Right atrium auricular region (tissue), 2 donors: ENCODE measurements around the gene ZNF883. TPM values are rescaled to one million over a fixed set of nuclear protein-coding genes. Genes with fewer than 3 reads are reported as not detected.

Experiments used
- DNase-seq: peaks from one replicate; pipeline ENCODE4 v3.0.0-alpha.2; 2019; ENCODE audit warnings: low spot score
- H3K27ac ChIP-seq, 2 donors: fragments of 200-600 bp; sonication (generic); 1 replicate in 1 of 2; 2 replicates in 1 of 2; pipeline ENCODE4 v1.5.1; 2016 to 2019
- H3K27me3 ChIP-seq, 2 donors: fragments of 200-600 bp; sonication (generic); one replicate each; pipeline versions ENCODE4 v1.5.1 to v1.6.0; 2017 to 2019
- H3K36me3 ChIP-seq: fragments of 200-600 bp; sonication (generic); one replicate; pipeline ENCODE4 v1.5.1; 2016
- H3K4me1 ChIP-seq, 2 donors: fragments of 200-600 bp; sonication (generic); one replicate each; pipeline versions ENCODE4 v1.5.1 to v1.6.0; 2017 to 2019
- H3K4me3 ChIP-seq, 2 donors: fragments of 200-600 bp; sonication (generic); 1 replicate in 1 of 2; 2 replicates in 1 of 2; pipeline ENCODE4 v1.5.1; 2017 to 2019; ENCODE audit warnings: mild to moderate bottlenecking in 1 of 2, moderate library complexity in 1 of 2
- H3K9me3 ChIP-seq, 2 donors: fragments of 200-600 bp; sonication (generic); one replicate each; pipeline ENCODE4 v1.5.1; 2019
- total RNA-seq, 2 donors: library from RNA; depleted of rRNA; stranded (reverse); fragments of >200 nt; gene quantifications; one replicate each; pipeline ENCODE4 v1.1.0, GENCODE V29; 2016
- TF ChIP-seq, protein P1 (sequence below), 2 donors: fragments of 200-600 bp; sonication (generic); IDR thresholded peaks; one replicate each; pipeline ENCODE4 v1.5.1; 2019; ENCODE audit warnings: antibody characterized with exemption in 2 of 2

ZNF883 gene
- total RNA-seq, 2 donors from 2014 or later, result 3.8 to 4.1 TPM

DNA sequence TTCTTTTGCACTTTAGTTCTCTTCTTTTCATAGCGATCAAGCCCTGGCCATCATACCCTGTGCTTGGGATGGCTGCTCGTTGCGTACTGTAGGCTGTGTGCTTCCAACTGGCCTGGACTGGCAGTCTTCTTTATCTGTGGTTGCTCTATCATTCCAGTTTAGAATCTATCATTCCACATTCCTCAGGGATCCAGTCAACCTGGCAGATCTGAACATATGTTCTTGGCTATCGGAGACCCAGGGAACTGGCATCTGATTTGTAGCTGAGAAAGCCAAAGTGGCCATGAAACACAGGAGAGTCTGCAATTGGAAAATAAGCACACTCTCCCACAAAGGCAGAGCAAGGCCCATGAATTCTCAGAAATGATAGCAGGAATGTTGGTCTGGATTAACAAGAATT lies 98.7 kb downstream of the ZNF883 start:
- no peaks in the 10 kb centered on the region for H3K27me3 ChIP-seq
- H3K27ac ChIP-seq, result no peak overlapping the region
- no peaks in the 10 kb centered on the region for H3K9me3 ChIP-seq
- H3K36me3 ChIP-seq, result no peaks in the 10 kb centered on the region
- TF ChIP-seq, protein P1, sequence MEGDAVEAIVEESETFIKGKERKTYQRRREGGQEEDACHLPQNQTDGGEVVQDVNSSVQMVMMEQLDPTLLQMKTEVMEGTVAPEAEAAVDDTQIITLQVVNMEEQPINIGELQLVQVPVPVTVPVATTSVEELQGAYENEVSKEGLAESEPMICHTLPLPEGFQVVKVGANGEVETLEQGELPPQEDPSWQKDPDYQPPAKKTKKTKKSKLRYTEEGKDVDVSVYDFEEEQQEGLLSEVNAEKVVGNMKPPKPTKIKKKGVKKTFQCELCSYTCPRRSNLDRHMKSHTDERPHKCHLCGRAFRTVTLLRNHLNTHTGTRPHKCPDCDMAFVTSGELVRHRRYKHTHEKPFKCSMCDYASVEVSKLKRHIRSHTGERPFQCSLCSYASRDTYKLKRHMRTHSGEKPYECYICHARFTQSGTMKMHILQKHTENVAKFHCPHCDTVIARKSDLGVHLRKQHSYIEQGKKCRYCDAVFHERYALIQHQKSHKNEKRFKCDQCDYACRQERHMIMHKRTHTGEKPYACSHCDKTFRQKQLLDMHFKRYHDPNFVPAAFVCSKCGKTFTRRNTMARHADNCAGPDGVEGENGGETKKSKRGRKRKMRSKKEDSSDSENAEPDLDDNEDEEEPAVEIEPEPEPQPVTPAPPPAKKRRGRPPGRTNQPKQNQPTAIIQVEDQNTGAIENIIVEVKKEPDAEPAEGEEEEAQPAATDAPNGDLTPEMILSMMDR (IDR thresholded peaks at IDR 0.05), result no peak
- DNase-seq, result no peak
- peaks cover 0 to 2% of the 10 kb centered on the region in 2 donors for H3K4me1 ChIP-seq
- H3K4me3 ChIP-seq, result no peak overlapping the region

DNA sequence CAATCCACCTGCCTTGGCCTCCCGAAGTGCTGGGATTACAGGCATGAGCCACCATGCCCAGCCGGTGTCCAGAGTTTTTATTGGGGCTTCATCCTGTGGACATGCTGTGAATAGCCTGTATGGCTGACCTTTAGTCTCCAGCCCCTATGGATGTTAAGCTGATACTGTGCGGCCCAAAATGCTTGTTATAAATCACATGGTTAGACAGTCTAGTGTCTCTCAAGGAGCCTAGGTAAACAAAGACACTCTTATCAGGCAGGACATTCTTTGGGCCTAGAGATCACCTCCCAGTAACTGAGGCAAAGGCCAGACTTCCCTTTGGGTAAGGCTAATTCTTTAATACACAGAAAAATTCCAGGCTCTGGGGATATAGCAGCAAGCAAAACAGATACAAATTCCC lies 99.4 kb downstream of the ZNF883 start:
- Histone ChIP-seq H3K9me3 (no peaks in the 10 kb centered on the region), H3K4me1 (peaks cover 0 to 2% of the 10 kb centered on the region in 2 donors), H3K4me3 (no peak overlapping the region), H3K36me3 (no peaks in the 10 kb centered on the region), H3K27ac (no peak overlapping the region), H3K27me3 (no peaks in the 10 kb centered on the region)
- TF ChIP-seq, protein P1 (IDR thresholded peaks at IDR 0.05), result no peak
- no peak for DNase-seq

DNA sequence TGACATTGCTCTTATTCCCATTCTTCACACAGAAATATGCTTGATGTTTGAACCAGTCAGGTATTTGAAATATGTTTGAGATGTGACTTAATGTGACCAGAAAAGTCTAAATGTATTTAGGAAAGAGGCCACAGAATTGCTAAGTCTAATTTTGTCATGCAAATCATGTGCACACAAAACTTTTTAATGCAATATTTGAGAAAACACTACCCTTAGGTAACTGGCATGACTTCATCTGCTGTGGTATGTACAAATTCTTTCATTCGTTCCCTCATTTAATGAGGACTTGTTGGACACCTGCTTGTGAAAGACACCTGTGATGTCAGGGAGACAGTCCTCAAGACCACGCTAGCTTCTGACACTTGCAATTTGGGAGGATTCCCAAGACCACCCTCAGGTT lies 100.3 kb downstream of the ZNF883 start:
- H3K9me3 ChIP-seq, result no peaks in the 10 kb centered on the region
- TF ChIP-seq, protein P1 (IDR thresholded peaks at IDR 0.05), result no peak
- no peaks in the 10 kb centered on the region for H3K36me3 ChIP-seq
- H3K4me3 ChIP-seq, result no peak overlapping the region
- H3K27ac ChIP-seq, result no peak overlapping the region
- H3K4me1 ChIP-seq, result peaks cover 0 to 2% of the 10 kb centered on the region in 2 donors
- DNase-seq, result no peak
- H3K27me3 ChIP-seq, result no peaks in the 10 kb centered on the region

Other genes with a start within 250 kb of the ZNF883 start
- under 1 TPM in 1 of 2 donors, not detected in 1; 0.43 TPM for gene SLC46A2, start 121.3 kb downstream of the ZNF883 start, total RNA-seq
- gene ZFP37, start 44.5 kb upstream of the ZNF883 start, total RNA-seq, result 1 to 10 TPM; 1.0 to 2.2 TPM
- gene SLC31A2, start 138.8 kb upstream of the ZNF883 start, total RNA-seq, result 10 to 100 TPM in 1 of 2 donors, 1 to 10 TPM in 1; 9.5 to 19.5 TPM
- gene FKBP15, start 209.1 kb upstream of the ZNF883 start, total RNA-seq, result 10 to 100 TPM; 14.7 to 16.6 TPM
- gene SLC31A1, start 209.4 kb upstream of the ZNF883 start, total RNA-seq, result 10 to 100 TPM; 10.0 to 11.1 TPM